Hematopoietic multipotent progenitor cell treated with erythropoietin and hydrocortisone succinate and interleukin-3 and kit ligand, for 15 days (in vitro differentiated cells): ENCODE data around the gene MAP1B.

Source experiments
- DNase-seq: peaks from one replicate; pipeline ENCODE4 v3.0.0-alpha.2; 2015; ENCODE audit warnings: low spot score

Gene MAP1B

GRCh38 chr5:72096602-72097188 lies 10.6 kb upstream of the MAP1B start:
- no peak for DNase-seq

- no peak for DNase-seq
Observed at GRCh38 chr5:72101828-72102227, 5.4 kb upstream of the MAP1B start.

GRCh38 chr5:72106817-72107130 lies 501 bp upstream of the MAP1B start:
- no peak for DNase-seq

GRCh38 chr5:72107901-72108201 lies 576 bp downstream of the MAP1B start:
- DNase-seq: no peak

- no peak for DNase-seq
Observed at GRCh38 chr5:72108202-72109061, 1.2 kb downstream of the MAP1B start.

GRCh38 chr5:72109062-72109411 lies 1.8 kb downstream of the MAP1B start:
- no peak for DNase-seq

GRCh38 chr5:72109625-72110024 lies 2.4 kb downstream of the MAP1B start:
- no peak for DNase-seq

- no peak for DNase-seq
Observed at GRCh38 chr5:72110394-72111013, 3.2 kb downstream of the MAP1B start.

- DNase-seq: no peak
Observed at GRCh38 chr5:72112389-72112788, 5.1 kb downstream of the MAP1B start.

- DNase-seq: no peak
Observed at GRCh38 chr5:72114629-72115028, 7.4 kb downstream of the MAP1B start.

- no peak for DNase-seq
Observed at GRCh38 chr5:72115296-72115695, 8.0 kb downstream of the MAP1B start.

GRCh38 chr5:72117307-72117706 lies 10.0 kb downstream of the MAP1B start:
- no peak for DNase-seq

GRCh38 chr5:72121052-72121779 lies 13.9 kb downstream of the MAP1B start:
- no peak for DNase-seq

- DNase-seq: no peak
Observed at GRCh38 chr5:72121780-72122445, 14.6 kb downstream of the MAP1B start.

- DNase-seq: no peak
Observed at GRCh38 chr5:72122602-72123001, 15.3 kb downstream of the MAP1B start.

- no peak for DNase-seq
Observed at GRCh38 chr5:72123764-72124376, 16.6 kb downstream of the MAP1B start.

GRCh38 chr5:72125271-72125940 lies 18.1 kb downstream of the MAP1B start:
- DNase-seq: no peak

- no peak for DNase-seq
Observed at GRCh38 chr5:72125941-72126620, 18.8 kb downstream of the MAP1B start.

- no peak for DNase-seq
Observed at GRCh38 chr5:72126796-72127195, 19.5 kb downstream of the MAP1B start.

GRCh38 chr5:72129725-72130124 lies 22.4 kb downstream of the MAP1B start:
- no peak for DNase-seq

GRCh38 chr5:72130351-72130761 lies 23.1 kb downstream of the MAP1B start:
- DNase-seq: no peak
